ENCODE measurements around the gene SLC7A7. TPM values are rescaled to one million over a fixed set of nuclear protein-coding genes. Genes with fewer than 3 reads are reported as not detected.

The SLC7A7 gene
- total and polyA plus RNA-seq, 2 of the 13 experiments (the other 11 are each of a cell fraction or from before 2014, with no cell fraction given) = 0.13 to 0.63 TPM

DNA sequence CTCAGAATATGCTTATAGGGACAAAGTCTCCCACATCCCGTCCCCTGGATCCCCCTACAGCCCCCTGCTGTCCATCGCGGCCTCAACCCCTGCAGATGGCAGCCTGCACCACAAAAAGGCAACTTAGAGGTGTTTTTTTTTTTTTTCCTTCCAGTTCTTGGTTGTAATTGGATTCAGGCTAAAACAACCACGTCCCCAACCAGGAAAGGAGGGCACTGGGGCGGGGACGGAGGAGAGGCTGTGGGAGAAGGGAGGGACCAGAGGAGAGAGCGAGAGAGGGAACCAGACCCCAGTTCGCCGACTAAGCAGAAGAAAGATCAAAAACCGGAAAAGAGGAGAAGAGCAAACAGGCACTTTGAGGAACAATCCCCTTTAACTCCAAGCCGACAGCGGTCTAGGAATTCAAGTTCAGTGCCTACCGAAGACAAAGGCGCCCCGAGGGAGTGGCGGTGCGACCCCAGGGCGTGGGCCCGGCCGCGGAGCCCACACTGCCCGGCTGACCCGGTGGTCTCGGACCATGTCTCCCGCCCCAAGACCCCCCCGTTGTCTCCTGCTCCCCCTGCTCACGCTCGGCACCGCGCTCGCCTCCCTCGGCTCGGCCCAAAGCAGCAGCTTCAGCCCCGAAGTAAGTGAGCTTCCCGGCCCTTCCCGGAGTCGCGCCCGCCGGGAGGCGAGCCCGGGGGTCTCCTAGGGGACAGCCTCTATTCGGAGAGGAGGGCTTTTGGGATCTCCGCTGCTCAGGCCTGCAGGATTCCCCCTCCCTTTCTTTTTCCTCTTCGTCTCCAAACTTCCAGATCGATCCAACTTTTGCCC, 21.3 kb upstream of the SLC7A7 start, which contains the start of gene MMP14 (continued):
- no peak for TF ChIP-seq HCFC1 (IDR thresholded peaks at IDR 0.05; ENCODE audit: low read depth, low read length)
- TF ChIP-seq HNRNPH1 (optimal IDR thresholded peaks at IDR 0.05; ENCODE audit: low read depth, low read length) = no peak
- no peak for TF ChIP-seq RFX3 (CRISPR knock-in tag; IDR thresholded peaks at IDR 0.05)
- TF ChIP-seq MATR3 (CRISPR knock-in tag; IDR thresholded peaks at IDR 0.05) = no peak
- no peak for TF ChIP-seq ZNF292 (CRISPR knock-in tag; IDR thresholded peaks at IDR 0.05; ENCODE audit: borderline replicate concordance, low read depth)
- no peak for TF ChIP-seq ZNF543 (CRISPR knock-in tag; IDR thresholded peaks at IDR 0.05)
- TF ChIP-seq ZNF614 (CRISPR knock-in tag; IDR thresholded peaks at IDR 0.05; ENCODE audit: borderline replicate concordance) = no peak
- TF ChIP-seq RELA (CRISPR knock-in tag; IDR thresholded peaks at IDR 0.05) = no peak
- no peak for TF ChIP-seq GABPA (IDR thresholded peaks at IDR 0.05; ENCODE audit: low read depth, low read length)
- TF ChIP-seq GABPA (CRISPR knock-in tag; IDR thresholded peaks at IDR 0.05; ENCODE audit: low read depth) = no peak
- no peak for TF ChIP-seq DZIP1 (CRISPR knock-in tag; IDR thresholded peaks at IDR 0.05)
- no peak for TF ChIP-seq TOPORS (CRISPR knock-in tag; IDR thresholded peaks at IDR 0.05)
- no peak for TF ChIP-seq XBP1 (CRISPR knock-in tag; IDR thresholded peaks at IDR 0.05)
- TF ChIP-seq CSRNP1 (CRISPR knock-in tag; IDR thresholded peaks at IDR 0.05) = peak; percentile 60
- TF ChIP-seq, protein P1, sequence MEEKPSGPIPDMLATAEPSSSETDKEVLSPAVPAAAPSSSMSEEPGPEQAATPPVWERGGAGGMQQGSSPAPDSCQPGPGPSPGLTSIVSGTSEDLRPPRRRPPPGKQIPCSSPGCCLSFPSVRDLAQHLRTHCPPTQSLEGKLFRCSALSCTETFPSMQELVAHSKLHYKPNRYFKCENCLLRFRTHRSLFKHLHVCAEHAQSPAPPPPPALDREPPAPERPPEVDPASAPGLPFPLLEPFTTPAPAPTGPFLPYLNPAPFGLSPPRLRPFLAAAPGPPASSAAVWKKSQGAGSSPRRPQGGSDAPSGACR (CRISPR knock-in tag; IDR thresholded peaks at IDR 0.05) = no peak; the same call in 1 of the 2 replicates
- TF ChIP-seq ZNF713 (CRISPR knock-in tag; IDR thresholded peaks at IDR 0.05) = 0 out of 2 replicates have a peak, but pooled peaks have one; percentile 52
- TF ChIP-seq AGO1 (IDR thresholded peaks at IDR 0.05; ENCODE audit: low read depth, low read length, poor library complexity, severe bottlenecking) = no peak
- TF ChIP-seq HMG20B (CRISPR knock-in tag; conservative IDR thresholded peaks at IDR 0.05) = no peak
- TF ChIP-seq SOX5 (CRISPR knock-in tag; IDR thresholded peaks at IDR 0.05; ENCODE audit: borderline replicate concordance) = no peak
- no peak for TF ChIP-seq PTBP1 (IDR thresholded peaks at IDR 0.05; ENCODE audit: low read depth, low read length, poor library complexity, severe bottlenecking)
- TF ChIP-seq, protein P2, sequence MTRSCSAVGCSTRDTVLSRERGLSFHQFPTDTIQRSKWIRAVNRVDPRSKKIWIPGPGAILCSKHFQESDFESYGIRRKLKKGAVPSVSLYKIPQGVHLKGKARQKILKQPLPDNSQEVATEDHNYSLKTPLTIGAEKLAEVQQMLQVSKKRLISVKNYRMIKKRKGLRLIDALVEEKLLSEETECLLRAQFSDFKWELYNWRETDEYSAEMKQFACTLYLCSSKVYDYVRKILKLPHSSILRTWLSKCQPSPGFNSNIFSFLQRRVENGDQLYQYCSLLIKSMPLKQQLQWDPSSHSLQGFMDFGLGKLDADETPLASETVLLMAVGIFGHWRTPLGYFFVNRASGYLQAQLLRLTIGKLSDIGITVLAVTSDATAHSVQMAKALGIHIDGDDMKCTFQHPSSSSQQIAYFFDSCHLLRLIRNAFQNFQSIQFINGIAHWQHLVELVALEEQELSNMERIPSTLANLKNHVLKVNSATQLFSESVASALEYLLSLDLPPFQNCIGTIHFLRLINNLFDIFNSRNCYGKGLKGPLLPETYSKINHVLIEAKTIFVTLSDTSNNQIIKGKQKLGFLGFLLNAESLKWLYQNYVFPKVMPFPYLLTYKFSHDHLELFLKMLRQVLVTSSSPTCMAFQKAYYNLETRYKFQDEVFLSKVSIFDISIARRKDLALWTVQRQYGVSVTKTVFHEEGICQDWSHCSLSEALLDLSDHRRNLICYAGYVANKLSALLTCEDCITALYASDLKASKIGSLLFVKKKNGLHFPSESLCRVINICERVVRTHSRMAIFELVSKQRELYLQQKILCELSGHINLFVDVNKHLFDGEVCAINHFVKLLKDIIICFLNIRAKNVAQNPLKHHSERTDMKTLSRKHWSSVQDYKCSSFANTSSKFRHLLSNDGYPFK (CRISPR knock-in tag; IDR thresholded peaks at IDR 0.05; ENCODE audit: borderline replicate concordance) = no peak
- TF ChIP-seq CREB1 (IDR thresholded peaks at IDR 0.05) = no peak
- no peak for TF ChIP-seq CREB1 (CRISPR knock-in tag; IDR thresholded peaks at IDR 0.05)

Data from HepG2 (cell line).